Stimulated activated CD8-positive, alpha-beta memory T cell treated with anti-CD3 and anti-CD28 coated beads, Interleukin-4, amount 100 ng/mL, for 1 hour (primary cell): Measurements from ENCODE around the gene KLHDC10.
A peak's percentile ranks its signal among the peaks of the same experiment; 100 is the strongest.
"Not testable (repeated sequence)": the region's sequence is repeated elsewhere in the genome, so short reads cannot be mapped to it uniquely, and the experiment has no call there.

Experiments used
- DNase-seq, 2 donors: peaks; one replicate each; pipeline ENCODE4 v3.0.0-alpha.2; 2020; ENCODE audit warnings: low read depth in 2 of 2, low spot score in 1 of 2

The KLHDC10 gene

DNA sequence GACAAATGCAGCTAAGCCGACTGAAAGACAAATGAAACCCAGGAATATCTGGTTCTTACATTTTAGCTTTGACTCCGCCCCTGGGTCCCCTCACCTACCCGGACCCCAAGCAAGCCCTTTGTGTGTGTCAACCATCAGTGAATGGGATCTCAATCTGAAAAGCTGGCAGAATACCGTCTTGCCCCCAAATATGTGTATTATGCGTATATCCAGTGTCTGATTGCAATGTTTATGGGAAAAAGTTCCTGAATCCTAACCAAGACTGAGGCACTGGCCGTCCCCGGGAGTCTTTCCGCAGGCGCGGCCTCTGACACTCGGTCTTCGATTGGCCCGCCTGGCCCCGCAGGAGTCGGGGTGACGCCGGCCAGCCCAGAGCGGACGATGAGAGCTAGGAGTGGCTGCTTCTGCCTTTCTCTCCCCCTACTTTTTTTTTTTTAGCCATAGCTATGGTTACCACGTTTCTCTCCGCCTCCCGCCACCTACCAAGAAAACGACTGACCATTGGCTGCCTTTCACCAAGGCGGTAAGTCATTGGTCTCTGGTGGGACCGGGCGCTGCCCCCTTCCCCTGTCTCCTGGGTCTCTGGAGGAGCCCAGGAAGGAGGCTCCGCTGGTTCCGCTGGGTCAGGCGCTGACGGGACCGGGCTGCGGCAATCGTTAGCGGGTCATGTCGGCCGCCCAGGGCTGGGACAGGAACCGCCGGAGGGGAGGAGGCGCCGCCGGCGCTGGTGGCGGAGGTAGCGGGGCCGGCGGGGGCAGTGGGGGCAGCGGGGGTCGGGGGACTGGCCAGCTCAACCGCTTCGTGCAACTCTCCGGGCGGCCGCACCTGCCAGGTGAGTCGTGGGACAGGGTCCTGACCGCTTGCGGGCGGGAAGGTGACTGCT lies at the start of gene KLHDC10:
Gene KLHDC10 (plus strand): TSS at position 557 of the 883 bp plus-strand sequence. CDS start 110 bp downstream, at position 667.
- peak; percentile 90 to 92 for DNase-seq

DNA sequence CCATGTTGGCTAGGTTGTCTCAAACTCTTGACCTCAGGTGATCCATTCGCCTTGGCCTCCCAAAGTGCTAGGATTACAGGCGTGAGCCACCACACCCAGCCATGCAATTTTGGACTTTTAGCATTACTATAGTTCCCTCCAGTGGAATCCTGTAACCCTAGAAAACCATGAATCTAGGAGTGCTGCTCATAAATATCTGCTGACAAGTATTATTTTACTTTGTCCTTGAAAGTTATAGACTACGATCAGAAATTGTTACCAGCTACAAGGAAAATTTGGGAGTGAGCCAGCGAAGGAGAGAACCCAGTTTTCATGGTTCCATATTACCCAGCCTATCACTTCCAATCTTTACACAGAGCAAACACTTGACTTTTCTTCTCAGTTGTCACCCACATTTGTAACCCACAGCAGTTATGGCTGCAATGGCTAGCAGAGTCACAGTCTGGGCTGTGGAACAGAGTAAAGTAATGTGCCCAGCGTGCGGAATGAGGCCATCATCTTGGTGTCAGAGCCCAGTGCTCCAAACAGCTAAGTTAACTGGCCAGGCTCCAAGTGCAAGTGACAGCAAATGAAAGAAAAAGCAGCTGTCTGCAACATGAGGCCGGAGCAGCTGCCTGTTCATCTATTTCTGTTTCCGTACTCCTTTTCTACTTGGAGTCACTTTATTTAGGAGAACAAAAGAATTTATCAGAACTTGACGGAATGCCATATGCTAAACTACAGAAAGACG lies 49.1 kb upstream of the KLHDC10 start:
- no peak for DNase-seq

DNA sequence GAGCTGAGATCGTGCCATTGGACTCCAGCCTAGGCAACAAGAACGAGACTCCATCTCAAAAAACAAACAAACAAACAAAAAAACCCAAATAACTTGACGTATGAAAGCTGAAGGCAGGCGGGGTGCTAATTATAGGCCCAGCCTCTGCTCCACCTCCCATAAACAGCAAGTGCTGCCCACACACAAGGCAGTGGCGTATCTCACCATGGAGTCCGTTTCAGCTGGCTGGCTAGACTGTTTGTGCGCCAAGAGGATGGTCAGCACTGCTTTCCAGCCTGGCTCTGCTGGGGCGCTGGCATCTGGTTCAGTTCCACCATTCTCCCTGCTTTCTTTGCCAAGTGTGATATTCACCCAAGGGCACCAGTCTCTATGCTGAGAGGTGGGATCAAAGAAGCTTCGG lies 48.2 kb upstream of the KLHDC10 start:
- DNase-seq = no peak

DNA sequence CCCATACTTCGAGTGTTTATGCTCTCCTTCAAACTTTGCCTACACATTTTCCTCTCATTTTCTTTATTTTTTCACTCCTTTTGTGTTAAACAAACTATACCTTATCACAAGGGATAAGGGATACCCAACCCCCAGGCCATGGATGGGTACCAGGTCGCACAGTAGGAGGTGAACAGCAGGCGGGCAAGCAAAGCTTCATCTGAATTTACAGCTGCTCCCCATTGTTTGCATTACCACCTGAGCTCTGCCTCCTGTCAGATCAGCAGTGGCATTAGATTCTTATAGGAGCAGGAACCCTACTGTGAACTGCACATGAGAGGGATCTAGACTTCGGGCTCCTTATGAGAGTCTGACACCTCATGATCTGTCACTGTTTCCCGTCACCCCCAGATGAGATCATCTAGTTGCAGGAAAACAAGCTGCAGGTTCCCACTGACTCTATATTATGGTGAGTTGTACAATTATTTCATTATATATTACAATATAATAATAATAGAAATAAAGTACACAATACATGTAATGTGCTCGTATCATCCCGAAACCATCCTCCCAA lies 47.6 kb upstream of the KLHDC10 start:
- DNase-seq = no peak

DNA sequence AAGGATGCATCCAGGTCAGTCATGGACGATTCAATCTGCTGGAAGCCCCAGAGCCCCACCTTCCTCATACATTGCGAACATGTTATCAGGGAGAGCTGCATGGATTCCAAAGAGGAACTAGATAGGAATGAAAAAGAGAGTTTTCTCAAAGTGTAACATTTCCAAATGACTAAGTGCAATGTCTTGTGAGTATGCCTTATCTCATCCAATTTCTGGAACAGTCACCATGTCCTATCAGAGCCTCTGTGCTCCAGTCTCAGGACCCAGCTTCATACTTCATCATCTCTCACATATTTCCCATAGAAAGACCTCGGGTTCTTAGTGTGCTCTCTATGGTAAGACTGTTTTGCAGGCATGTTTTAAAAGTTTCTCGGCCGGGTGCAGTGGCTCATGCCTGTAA lies 45.9 kb upstream of the KLHDC10 start:
- no peak for DNase-seq

DNA sequence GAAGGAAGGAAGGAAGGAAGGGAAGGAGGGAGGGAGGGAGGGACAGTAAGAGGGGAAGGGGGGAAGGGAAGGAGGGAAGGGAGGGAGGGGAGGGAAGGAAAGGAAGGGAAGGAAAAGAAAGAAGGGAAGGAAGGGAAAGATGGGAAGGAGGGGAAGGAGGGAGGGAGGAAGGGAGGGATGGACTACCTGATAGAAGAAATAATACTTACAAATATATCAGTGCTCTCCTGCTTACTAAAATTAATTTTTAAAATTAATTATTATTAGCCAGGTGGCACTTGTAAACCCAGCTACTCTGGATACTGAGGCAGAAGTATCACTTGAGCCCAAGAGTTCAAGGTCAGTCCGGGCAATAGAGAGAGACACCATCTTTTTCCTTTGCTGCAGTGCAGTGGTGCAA lies 37.6 kb upstream of the KLHDC10 start:
- DNase-seq = no peak

- no peak for DNase-seq
These were observed 32.6 kb upstream of the KLHDC10 start for GRCh38 chr7:130037703-130038102.

- no peak for DNase-seq
These were observed 29.8 kb upstream of the KLHDC10 start for GRCh38 chr7:130040576-130040975.

GRCh38 chr7:130047831-130048230 lies 22.5 kb upstream of the KLHDC10 start:
- DNase-seq = no peak

- DNase-seq = no peak
These were observed 21.4 kb upstream of the KLHDC10 start for GRCh38 chr7:130048906-130049305.

GRCh38 chr7:130052250-130052649 lies 18.1 kb upstream of the KLHDC10 start:
- not testable (repeated sequence) for DNase-seq

GRCh38 chr7:130055198-130055597 lies 15.1 kb upstream of the KLHDC10 start:
- not testable (repeated sequence) for DNase-seq

- DNase-seq = no peak
These were observed 8.1 kb upstream of the KLHDC10 start for GRCh38 chr7:130062246-130062645.

DNA sequence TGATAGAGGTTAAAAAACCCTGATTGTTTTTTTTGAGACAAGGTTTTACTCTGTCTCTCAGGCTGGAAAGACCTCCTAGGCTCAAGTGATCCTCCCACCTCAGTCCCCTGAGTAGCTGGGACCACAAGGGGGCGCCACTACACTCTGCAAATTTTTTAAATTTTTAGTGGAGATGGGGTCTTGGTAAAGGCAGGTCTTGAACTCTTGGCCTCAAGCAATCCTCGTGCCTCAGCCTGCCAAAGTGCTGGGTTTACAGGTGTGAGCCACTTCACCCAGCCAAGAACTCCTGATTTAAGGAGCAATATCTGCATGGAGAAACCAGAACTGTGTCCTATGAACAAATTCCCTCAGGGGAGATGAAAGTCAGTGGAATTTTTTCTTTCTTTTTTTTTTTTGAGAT lies 7.3 kb upstream of the KLHDC10 start:
- DNase-seq = peak; percentile 43 to 56

- not testable (repeated sequence) for DNase-seq
These were observed 5.8 kb upstream of the KLHDC10 start for GRCh38 chr7:130064580-130064926.

DNA sequence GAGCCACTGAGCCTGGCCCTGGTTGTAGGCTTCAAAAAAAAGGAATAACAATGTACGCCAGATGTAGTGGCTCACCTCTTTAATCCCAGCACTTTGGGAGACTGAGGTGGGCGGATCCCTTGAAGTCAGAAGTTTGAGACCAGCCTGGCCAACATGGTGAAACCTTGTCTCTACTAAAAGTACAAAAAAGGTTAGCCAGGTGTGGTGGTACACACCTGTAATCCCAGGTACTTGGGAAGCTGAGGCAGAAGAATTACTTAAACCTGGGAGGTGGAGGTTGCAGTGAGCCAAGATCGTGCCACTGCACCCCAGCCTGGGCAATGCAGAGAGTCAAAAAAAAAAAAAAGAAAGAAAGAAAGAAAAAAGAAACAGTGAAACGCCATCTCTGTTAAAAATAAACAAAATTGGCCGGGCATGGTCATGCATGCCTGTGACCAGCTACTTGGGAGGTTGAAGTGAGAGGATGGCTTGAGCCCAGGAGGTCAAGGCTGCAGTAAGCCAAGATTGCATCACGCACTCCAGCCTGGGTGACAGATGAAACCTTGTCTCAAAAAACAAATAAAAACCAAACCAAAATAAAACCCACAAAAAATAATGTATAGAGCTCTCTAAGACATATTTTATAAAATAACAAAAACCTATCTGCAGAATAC lies 4.7 kb upstream of the KLHDC10 start:
- DNase-seq = no peak

GRCh38 chr7:130069179-130069977 lies 956 bp upstream of the KLHDC10 start:
- no peak for DNase-seq

GRCh38 chr7:130070861-130071622 lies 708 bp downstream of the KLHDC10 start:
- no peak for DNase-seq

- no peak for DNase-seq
These were observed 1.6 kb downstream of the KLHDC10 start for GRCh38 chr7:130071701-130072622.
